Esophagus muscularis mucosa (tissue), 4 donors: ENCODE measurements around the gene DDX39B. TPM values are rescaled to one million over a fixed set of nuclear protein-coding genes. Genes with fewer than 3 reads are reported as not detected.

Experiments used
- DNase-seq: peaks from one replicate; pipeline ENCODE4 v3.0.0-alpha.2; 2017; ENCODE audit errors: extremely low spot score
- H3K27ac ChIP-seq, 4 donors: fragments of 200-600 bp; sonication (generic); replicated peaks in 1 of 4; 1 replicate in 3 of 4; 2 replicates in 1 of 4; pipeline ENCODE4 v1.5.1; 2016 to 2019; ENCODE audit warnings: mild to moderate bottlenecking in 1 of 4
- H3K27me3 ChIP-seq, 4 donors: fragments of 200-600 bp; sonication (generic); one replicate each; pipeline versions ENCODE4 v1.5.1 to v1.6.0; 2016 to 2019
- H3K36me3 ChIP-seq, 4 donors: fragments of 200-600 bp; sonication (generic); one replicate each; pipeline ENCODE4 v1.5.1; 2016 to 2019
- H3K4me1 ChIP-seq, 4 donors: fragments of 200-600 bp; sonication (generic); one replicate each; pipeline ENCODE4 v1.5.1; 2016 to 2019
- H3K4me3 ChIP-seq, 4 donors: fragments of 200-600 bp; sonication (generic); 1 replicate in 2 of 4; 2 replicates in 2 of 4; pipeline ENCODE4 v1.5.1; 2016 to 2019; ENCODE audit warnings: mild to moderate bottlenecking in 4 of 4, moderate library complexity in 1 of 4
- H3K9me3 ChIP-seq, 4 donors: fragments of 200-600 bp; sonication (generic); 1 replicate in 3 of 4; 2 replicates in 1 of 4; pipeline ENCODE4 v1.5.1; 2016 to 2019
- CTCF ChIP-seq, 3 experiments: fragments of 200-600 bp in 2 of 3; fragments of 450-650 bp in 1 of 3; sonication (generic) in 2 of 3; IDR thresholded peaks; one replicate each; pipeline ENCODE4 v1.5.1; 2017 to 2019; ENCODE audit warnings: antibody characterized with exemption in 3 of 3, mild to moderate bottlenecking in 2 of 3, moderate library complexity in 1 of 3
- EP300 ChIP-seq: sonication (generic); formaldehyde crosslinking; IDR thresholded peaks from one replicate; pipeline ENCODE4 v1.6.1; 2017; ENCODE audit warnings: antibody characterized with exemption
- POLR2A ChIP-seq: fragments of 450-650 bp; IDR thresholded peaks from one replicate; pipeline ENCODE4 v1.6.1; 2017; ENCODE audit warnings: antibody characterized with exemption, moderate library complexity, mild to moderate bottlenecking, low read depth
- POLR2AphosphoS5 ChIP-seq, 2 donors: sonication (generic); formaldehyde crosslinking; IDR thresholded peaks; one replicate each; pipeline ENCODE4 v1.6.1; 2017; ENCODE audit warnings: antibody characterized with exemption in 2 of 2
- WGBS: methylation state at CpG from one replicate; pipeline ENCODE4 v1.1.5; 2018; 5-methylcytosine and 5-hydroxymethylcytosine counted together
- intact Hi-C: fragments of 100-400 bp; cut with DNase I; formaldehyde crosslinking; loops from one replicate; pipeline ENCODE4 v1.15.1; 2023
- total RNA-seq, 4 donors: library from RNA; depleted of rRNA; stranded (reverse); fragments of >200 nt; gene quantifications; one replicate each; pipeline versions ENCODE4 v1.1.0 to v1.2.1, GENCODE V29; 2016

DDX39B gene
- total RNA-seq, 4 donors from 2014 or later: 186 to 257 (median 213) TPM

- no peak overlapping the region for H3K4me3 ChIP-seq
- TF ChIP-seq POLR2A (no peak), POLR2AphosphoS5 (IDR thresholded peaks at IDR 0.05) (no peak), EP300 (no peak)
- no peak for DNase-seq
- WGBS: 68% methylated on average over 3 of the region's 4 CpGs
- intact Hi-C loops: no loop called here
- H3K36me3 ChIP-seq: peaks cover 19 to 58% (median 38%) of the 10 kb centered on the region in 4 donors
- no peaks in the 10 kb centered on the region for H3K9me3 ChIP-seq
- no peaks in the 10 kb centered on the region for H3K27me3 ChIP-seq
- H3K27ac ChIP-seq: peak overlapping the region; percentile 28 to 60 (median 50)
- peaks cover 33 to 46% (median 39%) of the 10 kb centered on the region in 4 donors for H3K4me1 ChIP-seq
Observed at GRCh38 chr6:31559606-31559957, 17.8 kb upstream of the DDX39B start.

GRCh38 chr6:31558631-31559500 is 17.1 kb upstream of the DDX39B start:
- intact Hi-C loops: no loop called here
- Histone ChIP-seq H3K27me3 (no peaks in the 10 kb centered on the region), H3K9me3 (no peaks in the 10 kb centered on the region), H3K4me1 (peaks cover 33 to 46% (median 39%) of the 10 kb centered on the region in 4 donors), H3K4me3 (no peak overlapping the region), H3K36me3 (peaks cover 23 to 65% (median 40%) of the 10 kb centered on the region in 4 donors), H3K27ac (peak overlapping the region; percentile 28 to 60 (median 50))
- TF ChIP-seq POLR2A (no peak), EP300 (no peak), CTCF (IDR thresholded peaks at IDR 0.05) (no peak), POLR2AphosphoS5 (IDR thresholded peaks at IDR 0.05) (no peak)
- DNase-seq: no peak
- 79% methylated on average over 14 of the region's 14 CpGs for WGBS

GRCh38 chr6:31558318-31558625 is 16.5 kb upstream of the DDX39B start:
- peaks cover 26 to 71% (median 43%) of the 10 kb centered on the region in 4 donors for H3K36me3 ChIP-seq

GRCh38 chr6:31557443-31558317 is 15.9 kb upstream of the DDX39B start:
- Histone ChIP-seq H3K9me3 (no peaks in the 10 kb centered on the region), H3K4me3 (no peak overlapping the region), H3K27me3 (no peaks in the 10 kb centered on the region), H3K4me1 (peaks cover 33 to 46% (median 39%) of the 10 kb centered on the region in 4 donors), H3K36me3 (peaks cover 26 to 76% (median 45%) of the 10 kb centered on the region in 4 donors), H3K27ac (peak overlapping the region in 3 of 4 donors; percentile 2 to 60 (median 59))
- DNase-seq: no peak
- no peak for TF ChIP-seq POLR2AphosphoS5 (IDR thresholded peaks at IDR 0.05)
- TF ChIP-seq POLR2A: no peak
- TF ChIP-seq EP300: no peak
- TF ChIP-seq CTCF (IDR thresholded peaks at IDR 0.05): no peak
- intact Hi-C loops: no loop called here
- WGBS: 76% methylated on average over 23 of the region's 24 CpGs

More at GRCh38 chr6:31558318-31558625, 16.5 kb upstream of the DDX39B start:
- no peaks in the 10 kb centered on the region for H3K27me3 ChIP-seq
- peak overlapping the region in 3 of 4 donors; percentile 2 to 60 (median 59) for H3K27ac ChIP-seq
- WGBS: 76% methylated on average over 7 of the region's 8 CpGs
- intact Hi-C loops: no loop called here
- TF ChIP-seq CTCF (IDR thresholded peaks at IDR 0.05) (no peak), EP300 (no peak), POLR2A (no peak), POLR2AphosphoS5 (IDR thresholded peaks at IDR 0.05) (no peak)
- no peaks in the 10 kb centered on the region for H3K9me3 ChIP-seq
- no peak overlapping the region for H3K4me3 ChIP-seq
- no peak for DNase-seq
- peaks cover 33 to 46% (median 39%) of the 10 kb centered on the region in 4 donors for H3K4me1 ChIP-seq

- DNase-seq: no peak
- no peaks in the 10 kb centered on the region for H3K9me3 ChIP-seq
- no peaks in the 10 kb centered on the region for H3K27me3 ChIP-seq
- H3K27ac ChIP-seq: no peak overlapping the region
- TF ChIP-seq POLR2AphosphoS5 (IDR thresholded peaks at IDR 0.05) (no peak), POLR2A (no peak), EP300 (no peak), CTCF (IDR thresholded peaks at IDR 0.05) (no peak)
- H3K36me3 ChIP-seq: peaks cover 26 to 88% (median 50%) of the 10 kb centered on the region in 4 donors
- 74% methylated on average over 3 of the region's 3 CpGs for WGBS
- H3K4me3 ChIP-seq: no peak overlapping the region
- peaks cover 33 to 46% (median 42%) of the 10 kb centered on the region in 4 donors for H3K4me1 ChIP-seq
- intact Hi-C loops: no loop called here
Observed at GRCh38 chr6:31556307-31556706, 14.5 kb upstream of the DDX39B start.
